HUES48 (cell line): Measurements from ENCODE around the gene ATP8B4.

Source experiments
- H3K27ac ChIP-seq: one replicate; pipeline ENCODE4 v1.7.0; 2013; ENCODE audit warnings: low read depth, low read length, inconsistent platforms
- H3K27me3 ChIP-seq: 2 replicates; pipeline ENCODE4 v1.6.1; 2013; ENCODE audit warnings: mild to moderate bottlenecking, low read length; ENCODE audit not compliant: control insufficient read depth, insufficient read depth
- H3K36me3 ChIP-seq: 2 replicates; pipeline ENCODE4 v1.6.1; 2013; ENCODE audit warnings: low read length; ENCODE audit not compliant: control insufficient read depth, insufficient read depth
- H3K4me1 ChIP-seq: 2 replicates; pipeline ENCODE4 v1.6.1; 2013; ENCODE audit warnings: mild to moderate bottlenecking, low read length; ENCODE audit not compliant: control insufficient read depth, insufficient read depth
- H3K4me3 ChIP-seq: 2 replicates; pipeline ENCODE4 v1.5.1; 2013; ENCODE audit warnings: mild to moderate bottlenecking, low read depth, low read length
- H3K9ac ChIP-seq: 2 replicates; pipeline ENCODE4 v1.6.1; 2013; ENCODE audit warnings: mild to moderate bottlenecking, low read depth, low read length, moderate library complexity
- H3K9me3 ChIP-seq: 2 replicates; pipeline ENCODE4 v1.6.1; 2013; ENCODE audit warnings: low read length; ENCODE audit not compliant: control insufficient read depth, insufficient read depth

The ATP8B4 gene

DNA sequence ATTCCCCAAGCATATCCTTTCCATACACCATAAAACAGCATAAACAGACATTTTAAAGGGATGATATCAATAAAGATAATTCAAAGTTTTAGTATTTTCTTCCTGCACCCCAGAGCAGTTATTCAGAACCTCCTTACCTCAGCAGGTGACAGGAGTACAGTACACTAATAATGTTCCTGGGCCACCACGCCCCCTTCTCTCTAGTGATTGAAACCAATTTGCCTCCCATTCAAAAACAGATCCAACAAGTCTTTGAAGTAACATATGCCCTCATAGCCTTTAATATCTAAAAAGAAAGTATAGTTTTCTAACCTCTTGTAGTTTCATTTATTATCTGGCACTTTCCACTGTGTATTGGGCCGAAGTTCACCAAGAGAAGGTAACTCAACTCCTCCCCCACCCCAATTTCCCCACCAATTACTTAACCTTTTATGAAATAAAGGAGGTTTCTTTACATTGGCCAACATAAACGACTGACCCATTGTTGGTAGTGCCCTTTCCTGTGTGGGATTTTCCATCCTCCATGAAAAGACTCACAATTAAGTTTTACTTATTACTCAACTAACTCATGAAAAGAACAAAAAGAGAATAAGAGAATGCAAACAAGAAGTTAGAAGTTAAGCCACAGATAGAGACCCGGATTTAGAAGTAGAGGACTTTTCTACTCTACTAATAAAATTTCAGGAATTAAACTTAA lies 5.0 kb upstream of the ATP8B4 start:
- H3K36me3 ChIP-seq: no peaks in the 10 kb centered on the region
- no peak overlapping the region for H3K9ac ChIP-seq
- H3K27ac ChIP-seq: no peak overlapping the region
- no peaks in the 10 kb centered on the region for H3K9me3 ChIP-seq
- H3K4me1 ChIP-seq: peaks cover 16% of the 10 kb centered on the region
- H3K4me3 ChIP-seq: no peak overlapping the region
- H3K27me3 ChIP-seq: no peaks in the 10 kb centered on the region

DNA sequence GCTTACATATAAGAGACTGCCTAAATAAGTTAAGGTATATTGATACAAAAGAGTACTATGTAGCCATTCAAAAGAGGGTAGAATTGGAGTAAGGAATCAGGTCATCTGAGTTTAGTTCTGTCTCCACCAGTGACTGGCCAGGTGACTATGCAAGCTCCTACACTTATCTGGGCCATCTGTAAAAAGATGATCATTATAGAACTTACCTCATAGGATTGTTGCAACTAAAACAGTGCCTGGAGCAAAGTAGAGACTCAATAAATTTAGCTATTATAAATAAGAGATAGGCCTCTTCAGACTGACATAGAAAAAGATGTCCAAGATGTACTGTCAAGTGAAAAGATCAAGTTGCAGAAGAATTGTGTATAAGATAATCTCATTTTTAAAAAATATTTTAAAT lies 1.7 kb upstream of the ATP8B4 start:
- no peaks in the 10 kb centered on the region for H3K9me3 ChIP-seq
- no peak overlapping the region for H3K9ac ChIP-seq
- no peak overlapping the region for H3K27ac ChIP-seq
- peaks cover 16% of the 10 kb centered on the region for H3K4me1 ChIP-seq
- no peaks in the 10 kb centered on the region for H3K27me3 ChIP-seq
- H3K4me3 ChIP-seq: no peak overlapping the region
- no peaks in the 10 kb centered on the region for H3K36me3 ChIP-seq

DNA sequence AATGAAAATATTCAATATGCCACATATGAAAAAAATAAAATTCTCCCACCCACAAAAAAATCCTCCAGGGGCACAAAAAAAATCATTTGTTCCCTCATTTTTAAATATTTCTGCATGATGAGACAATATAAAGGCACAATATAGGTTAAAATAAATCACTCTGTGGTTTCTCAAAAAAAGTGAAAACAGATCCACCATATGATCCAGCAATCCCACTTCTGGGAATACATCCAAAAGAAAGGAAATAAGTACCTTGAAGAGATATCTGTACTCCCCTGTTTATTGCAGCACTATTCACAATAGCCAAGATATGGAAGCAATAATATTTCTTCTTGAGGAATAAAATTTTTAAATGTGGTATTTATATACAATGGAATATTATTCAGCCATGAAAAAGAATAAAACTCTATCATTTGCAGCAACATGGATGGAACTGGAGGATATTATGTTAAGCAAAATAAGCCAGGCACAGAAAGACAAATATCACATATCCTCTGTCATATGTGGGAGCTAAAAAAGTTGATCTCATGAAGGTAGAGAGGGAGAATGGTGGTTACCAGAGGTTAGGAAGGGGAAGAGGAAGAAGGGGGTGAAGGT lies 1.5 kb downstream of the ATP8B4 start:
- H3K9me3 ChIP-seq: no peaks in the 10 kb centered on the region
- H3K4me3 ChIP-seq: no peak overlapping the region
- no peaks in the 10 kb centered on the region for H3K36me3 ChIP-seq
- 0 out of 2 replicates have a peak, but pooled peaks cover 7% of the 10 kb centered on the region for H3K4me1 ChIP-seq
- H3K27ac ChIP-seq: no peak overlapping the region
- no peaks in the 10 kb centered on the region for H3K27me3 ChIP-seq
- H3K9ac ChIP-seq: no peak overlapping the region

GRCh38 chr15:50116477-50116876 lies 2.6 kb downstream of the ATP8B4 start:
- H3K9ac ChIP-seq: no peak overlapping the region
- H3K4me3 ChIP-seq: no peak overlapping the region
- no peaks in the 10 kb centered on the region for H3K27me3 ChIP-seq
- no peaks in the 10 kb centered on the region for H3K9me3 ChIP-seq
- H3K27ac ChIP-seq: no peak overlapping the region
- no peaks in the 10 kb centered on the region for H3K36me3 ChIP-seq
- 0 out of 2 replicates have a peak, but pooled peaks cover 7% of the 10 kb centered on the region for H3K4me1 ChIP-seq

GRCh38 chr15:50113992-50114780 lies 4.8 kb downstream of the ATP8B4 start:
- 0 out of 2 replicates have a peak, but pooled peaks cover 1% of the 10 kb centered on the region for H3K4me1 ChIP-seq
- H3K27me3 ChIP-seq: no peaks in the 10 kb centered on the region
- no peak overlapping the region for H3K9ac ChIP-seq
- no peak overlapping the region for H3K4me3 ChIP-seq
- no peaks in the 10 kb centered on the region for H3K36me3 ChIP-seq
- H3K9me3 ChIP-seq: no peaks in the 10 kb centered on the region
- no peak overlapping the region for H3K27ac ChIP-seq

- Histone ChIP-seq H3K36me3 (no peaks in the 10 kb centered on the region), H3K4me1 (no peaks in the 10 kb centered on the region), H3K27me3 (no peaks in the 10 kb centered on the region), H3K4me3 (no peak overlapping the region), H3K9ac (no peak overlapping the region), H3K9me3 (no peaks in the 10 kb centered on the region), H3K27ac (no peak overlapping the region)
These were observed 5.9 kb downstream of the ATP8B4 start for GRCh38 chr15:50113187-50113505.

- H3K27ac ChIP-seq: no peak overlapping the region
- H3K27me3 ChIP-seq: no peaks in the 10 kb centered on the region
- no peak overlapping the region for H3K9ac ChIP-seq
- no peaks in the 10 kb centered on the region for H3K4me1 ChIP-seq
- H3K36me3 ChIP-seq: no peaks in the 10 kb centered on the region
- H3K4me3 ChIP-seq: no peak overlapping the region
- no peaks in the 10 kb centered on the region for H3K9me3 ChIP-seq
These were observed 6.4 kb downstream of the ATP8B4 start for GRCh38 chr15:50112488-50113186.

DNA sequence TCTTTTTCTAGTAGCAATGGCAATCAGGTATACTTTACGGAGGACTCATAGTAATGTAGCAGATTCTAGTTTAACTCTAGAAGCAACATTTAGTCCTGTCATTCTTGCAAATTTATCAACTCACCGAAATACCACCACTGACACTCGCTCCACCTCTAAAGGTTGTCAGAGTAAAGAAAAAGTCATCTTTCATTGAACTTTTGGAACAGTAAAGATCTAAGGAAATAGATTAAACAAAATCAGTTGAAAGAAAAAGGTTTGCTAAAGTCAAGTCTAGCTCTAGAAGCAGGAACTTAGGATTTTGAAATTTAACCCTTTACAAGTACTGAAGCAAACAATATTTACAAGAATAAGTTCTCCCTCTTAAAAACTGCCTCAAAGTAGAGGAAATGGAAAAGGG lies 8.7 kb downstream of the ATP8B4 start:
- Histone ChIP-seq H3K4me3 (no peak overlapping the region), H3K27me3 (no peaks in the 10 kb centered on the region), H3K36me3 (no peaks in the 10 kb centered on the region), H3K9ac (no peak overlapping the region), H3K4me1 (no peaks in the 10 kb centered on the region), H3K9me3 (no peaks in the 10 kb centered on the region), H3K27ac (no peak overlapping the region)

DNA sequence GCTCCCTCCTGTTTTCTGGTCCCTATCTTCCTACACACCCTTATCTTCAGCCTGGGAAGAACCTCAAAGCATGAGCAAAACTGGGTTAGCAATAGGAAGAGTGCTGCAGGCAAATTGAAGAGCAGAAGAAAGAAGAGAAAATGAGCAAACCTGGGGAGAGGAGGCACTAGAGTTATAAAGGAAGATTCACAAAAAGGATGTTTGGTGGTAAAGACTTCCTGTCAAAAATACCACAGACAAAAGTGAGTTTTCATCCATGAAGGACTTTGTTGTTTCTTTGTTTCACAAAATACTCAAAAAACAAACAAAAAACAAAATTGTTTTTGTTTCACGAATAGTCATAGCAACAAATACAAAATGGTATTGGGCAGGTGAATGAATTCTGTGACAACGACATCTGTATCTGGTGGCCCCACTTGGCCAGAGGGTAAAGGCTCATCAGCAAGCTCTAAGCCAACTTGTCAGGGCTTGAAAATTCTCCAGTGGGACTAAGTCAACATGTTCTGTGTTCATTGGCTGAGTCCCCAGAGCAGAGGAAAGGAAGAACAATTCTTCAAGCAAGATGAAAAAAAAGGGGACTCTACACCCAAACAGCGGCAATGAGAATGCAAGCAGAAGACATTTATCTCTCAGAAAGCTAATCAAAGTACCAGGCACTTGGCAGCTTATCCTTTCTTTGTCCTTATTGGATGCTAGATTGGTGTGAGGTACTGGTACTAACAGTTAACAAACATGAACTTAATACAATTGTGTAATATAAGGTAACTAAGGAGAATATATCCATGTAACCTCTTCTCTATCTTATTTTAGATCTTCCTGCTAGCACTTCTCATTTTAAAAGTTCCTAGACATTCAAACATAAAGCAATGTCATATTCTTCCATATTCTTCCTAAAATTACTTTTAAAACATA lies 9.7 kb downstream of the ATP8B4 start:
- Histone ChIP-seq H3K27ac (no peak overlapping the region), H3K27me3 (no peaks in the 10 kb centered on the region), H3K4me3 (no peak overlapping the region), H3K9ac (no peak overlapping the region), H3K36me3 (no peaks in the 10 kb centered on the region), H3K4me1 (no peaks in the 10 kb centered on the region), H3K9me3 (no peaks in the 10 kb centered on the region)

- Histone ChIP-seq H3K4me1 (no peaks in the 10 kb centered on the region), H3K9me3 (no peaks in the 10 kb centered on the region), H3K27ac (no peak overlapping the region), H3K27me3 (no peaks in the 10 kb centered on the region), H3K9ac (no peak overlapping the region), H3K36me3 (no peaks in the 10 kb centered on the region), H3K4me3 (no peak overlapping the region)
These were observed 10.6 kb downstream of the ATP8B4 start for GRCh38 chr15:50108461-50108860.
